ENCODE results near the gene DAP3.

DNA sequence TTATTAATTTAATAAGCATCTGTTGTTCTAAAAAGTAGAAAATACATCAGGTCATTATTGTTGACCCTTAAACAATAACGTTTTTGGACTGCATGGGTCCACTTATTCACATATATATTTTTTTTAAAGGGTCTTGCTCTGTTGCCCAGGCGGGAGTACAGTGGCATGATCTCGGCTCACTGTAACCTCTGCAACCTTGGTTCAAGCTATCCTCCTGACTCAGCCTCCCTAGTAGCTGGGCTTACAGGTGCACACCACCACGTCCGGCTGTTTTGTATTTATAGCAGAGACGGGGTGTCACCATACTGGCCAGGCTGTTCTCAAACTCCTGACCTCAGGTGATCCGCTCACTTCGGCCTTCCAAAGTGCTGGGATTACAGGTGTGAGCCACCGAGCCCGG lies 53.0 kb downstream of the DAP3 start:
- TF ChIP-seq CTCF (IDR thresholded peaks at IDR 0.05; ENCODE audit: control extremely low read depth in 1 of 3, insufficient read depth in 1 of 3, low read depth in 1 of 3, low read length in 3 of 3) (no peak), RAD21 (IDR thresholded peaks at IDR 0.05 in 1 of 2, conservative IDR thresholded peaks at IDR 0.05 in 1 of 2; ENCODE audit: low read depth in 2 of 2, low read length in 2 of 2) (no peak)
